LNCaP clone FGC (cell line): ENCODE data around the gene ARFIP1.
"Not testable (repeated sequence)": the region's sequence is repeated elsewhere in the genome, so short reads cannot be mapped to it uniquely, and the experiment has no call there.

Experiments
- DNase-seq: peaks from one replicate; pipeline ENCODE4 v3.0.0-alpha.2; 2011; ENCODE audit warnings: low read depth
- H3K4me3 ChIP-seq: 2 replicates; pipeline ENCODE4 v1.5.1; 2011; ENCODE audit warnings: mild to moderate bottlenecking, low read depth, low read length, control low read depth
- TF ChIP-seq, protein P1 (sequence below): IDR thresholded peaks from 2 replicates; pipeline ENCODE4 v1.5.1; 2012; ENCODE audit warnings: mild to moderate bottlenecking; ENCODE audit not compliant: control insufficient read depth, insufficient read depth; ENCODE audit errors: extremely low read depth

ARFIP1 gene

DNA sequence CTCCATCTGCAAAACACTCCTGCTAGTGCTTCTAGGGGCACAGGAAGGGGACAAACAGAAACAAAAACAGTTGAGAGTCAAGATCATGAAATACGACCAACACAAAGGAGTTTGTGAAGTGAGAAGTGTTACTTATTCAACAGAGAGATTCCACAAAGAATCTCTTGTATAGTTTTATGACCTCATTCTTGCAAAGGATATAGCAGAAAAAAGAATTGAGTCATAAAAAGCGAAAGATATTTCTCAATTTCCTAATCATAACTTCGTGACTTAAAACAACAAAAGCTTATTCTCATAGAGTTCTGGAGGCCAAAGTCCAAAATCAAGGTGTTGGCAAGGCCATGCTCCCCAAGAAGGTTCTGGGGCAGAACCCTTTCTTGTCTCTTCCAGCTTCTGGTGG is 40.9 kb upstream of the ARFIP1 start:
- no peak for DNase-seq
- TF ChIP-seq, protein P1, sequence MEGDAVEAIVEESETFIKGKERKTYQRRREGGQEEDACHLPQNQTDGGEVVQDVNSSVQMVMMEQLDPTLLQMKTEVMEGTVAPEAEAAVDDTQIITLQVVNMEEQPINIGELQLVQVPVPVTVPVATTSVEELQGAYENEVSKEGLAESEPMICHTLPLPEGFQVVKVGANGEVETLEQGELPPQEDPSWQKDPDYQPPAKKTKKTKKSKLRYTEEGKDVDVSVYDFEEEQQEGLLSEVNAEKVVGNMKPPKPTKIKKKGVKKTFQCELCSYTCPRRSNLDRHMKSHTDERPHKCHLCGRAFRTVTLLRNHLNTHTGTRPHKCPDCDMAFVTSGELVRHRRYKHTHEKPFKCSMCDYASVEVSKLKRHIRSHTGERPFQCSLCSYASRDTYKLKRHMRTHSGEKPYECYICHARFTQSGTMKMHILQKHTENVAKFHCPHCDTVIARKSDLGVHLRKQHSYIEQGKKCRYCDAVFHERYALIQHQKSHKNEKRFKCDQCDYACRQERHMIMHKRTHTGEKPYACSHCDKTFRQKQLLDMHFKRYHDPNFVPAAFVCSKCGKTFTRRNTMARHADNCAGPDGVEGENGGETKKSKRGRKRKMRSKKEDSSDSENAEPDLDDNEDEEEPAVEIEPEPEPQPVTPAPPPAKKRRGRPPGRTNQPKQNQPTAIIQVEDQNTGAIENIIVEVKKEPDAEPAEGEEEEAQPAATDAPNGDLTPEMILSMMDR = no peak

DNA sequence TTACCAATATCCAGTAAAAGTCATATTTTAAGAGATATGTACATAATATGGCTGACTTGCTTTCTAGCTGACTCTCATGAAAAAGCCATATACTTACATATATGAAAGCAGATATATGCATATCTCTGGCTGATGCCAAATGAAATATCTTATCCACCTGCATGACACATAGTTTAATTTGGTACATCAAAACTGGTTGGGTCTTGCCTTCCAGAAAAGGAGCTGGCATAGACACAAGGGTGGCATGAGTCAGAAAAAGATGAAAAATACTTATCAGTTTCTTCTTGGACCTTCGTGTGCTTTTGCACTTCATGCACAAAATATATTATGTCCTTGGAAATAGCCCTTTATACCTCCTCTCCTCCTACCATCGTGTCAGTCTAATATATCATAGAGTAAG is 32.3 kb upstream of the ARFIP1 start:
- no peak overlapping the region for H3K4me3 ChIP-seq
- DNase-seq = no peak
- TF ChIP-seq, protein P1 = no peak

More for the DNA sequence above, 40.9 kb upstream of the ARFIP1 start:
- no peak overlapping the region for H3K4me3 ChIP-seq

DNA sequence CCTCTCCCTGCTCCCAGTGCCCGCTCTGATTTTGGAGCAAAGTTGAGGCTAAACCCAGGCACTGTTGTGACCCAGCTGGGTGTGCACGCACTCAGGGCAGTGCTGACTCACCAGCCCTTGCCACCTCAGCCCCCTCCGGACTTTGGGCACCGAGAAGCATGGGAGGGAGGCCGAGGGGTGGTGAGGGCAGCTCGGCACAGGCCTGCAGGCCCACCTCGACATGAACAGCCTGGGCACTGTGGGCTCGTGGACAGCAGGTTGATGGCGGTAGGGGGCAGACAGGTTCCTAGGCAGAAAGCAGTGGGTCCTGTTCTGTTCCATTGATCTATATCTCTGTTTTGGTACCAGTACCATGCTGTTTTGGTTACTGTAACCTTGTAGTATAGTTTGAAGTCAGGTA is 31.1 kb upstream of the ARFIP1 start:
- no peak overlapping the region for H3K4me3 ChIP-seq
- TF ChIP-seq, protein P1 = no peak
- DNase-seq = no peak

DNA sequence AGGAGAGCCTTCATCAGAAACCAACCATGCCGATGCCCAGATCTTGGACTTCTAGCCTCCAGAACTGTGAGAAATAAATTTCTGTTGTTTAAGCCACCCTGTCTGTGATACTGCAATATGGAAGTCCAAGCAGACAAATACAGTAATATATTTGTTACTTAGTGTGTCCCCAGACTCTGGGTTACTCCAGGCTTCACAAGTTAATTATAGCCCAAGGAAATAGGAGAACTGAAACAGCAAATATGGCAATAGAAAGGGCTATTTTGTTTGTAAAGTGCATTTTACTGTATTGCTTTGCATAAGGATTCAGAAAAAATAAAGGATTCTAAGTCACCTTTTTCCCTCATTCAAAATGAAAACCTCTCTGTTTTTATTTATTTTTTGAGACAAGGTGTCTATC is 16.0 kb upstream of the ARFIP1 start:
- TF ChIP-seq, protein P1 = no peak
- DNase-seq = no peak
- no peak overlapping the region for H3K4me3 ChIP-seq

DNA sequence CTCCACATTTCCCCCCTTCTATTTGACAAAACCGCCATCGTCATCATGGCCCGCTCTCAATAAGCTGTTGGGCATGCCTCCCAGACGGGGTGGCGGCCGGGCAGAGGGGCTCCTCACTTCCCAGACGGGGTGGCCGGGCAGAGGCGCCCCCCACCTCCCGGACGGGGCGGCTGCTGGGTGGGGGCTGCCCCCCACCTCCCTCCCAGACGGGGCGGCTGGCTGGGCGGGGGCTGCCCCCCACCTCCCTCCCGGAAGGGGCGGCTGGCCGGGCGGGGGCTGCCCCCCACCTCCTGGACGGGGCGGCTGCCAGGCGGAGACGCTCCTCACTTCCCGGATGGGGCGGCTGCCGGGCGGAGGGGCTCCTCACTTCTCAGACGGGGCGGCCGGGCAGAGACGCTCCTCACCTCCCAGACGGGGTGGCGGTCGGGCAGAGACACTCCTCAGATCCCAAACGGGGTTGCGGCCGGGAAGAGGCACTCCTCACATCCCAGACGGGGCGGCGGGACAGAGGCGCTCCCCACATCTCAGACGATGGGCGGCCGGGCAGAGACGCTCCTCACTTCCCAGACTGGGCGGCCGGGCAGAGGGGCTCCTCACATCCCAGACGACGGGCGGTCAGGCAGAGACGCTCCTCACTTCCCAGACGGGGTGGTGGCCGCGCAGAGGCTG is 14.6 kb upstream of the ARFIP1 start:
- DNase-seq, H3K4me3 ChIP-seq: not testable (repeated sequence)

DNA sequence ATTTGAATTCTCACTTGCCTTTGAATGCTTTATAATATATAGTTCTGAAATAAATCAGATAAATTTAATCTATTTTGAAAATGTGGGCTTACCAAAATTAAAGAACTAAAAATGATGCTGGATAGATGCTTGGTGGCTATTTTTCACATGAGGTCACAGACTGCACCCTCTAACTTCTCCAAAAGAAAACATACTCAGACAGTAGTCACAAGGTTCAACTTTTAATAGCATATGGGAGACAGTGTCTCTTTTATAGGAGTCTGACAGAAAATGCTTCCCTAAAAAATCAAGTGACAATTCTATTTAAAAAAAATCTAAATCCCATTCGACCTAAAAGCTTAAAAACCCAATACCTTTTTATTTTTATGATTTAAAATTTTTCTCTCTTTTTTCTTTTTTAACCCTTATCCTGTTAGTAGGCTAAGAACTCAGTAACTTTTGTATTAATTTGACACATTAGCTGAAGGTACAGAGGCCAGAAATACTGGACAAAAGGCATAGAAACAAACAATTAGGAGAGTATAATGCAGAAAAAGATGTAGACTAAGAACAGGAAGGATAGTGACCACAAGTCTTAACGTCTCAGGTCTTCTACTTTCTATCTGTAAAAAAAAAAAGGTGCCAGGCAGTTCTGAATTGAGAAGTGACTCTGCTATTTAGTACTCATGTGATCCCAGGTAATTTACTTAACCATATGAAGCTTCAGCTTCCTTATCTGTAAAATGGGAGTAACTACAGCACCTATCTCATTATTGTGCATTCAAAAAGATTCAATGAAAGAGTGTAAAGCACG is 7.8 kb upstream of the ARFIP1 start:
- no peak overlapping the region for H3K4me3 ChIP-seq
- TF ChIP-seq, protein P1 = no peak
- no peak for DNase-seq

DNA sequence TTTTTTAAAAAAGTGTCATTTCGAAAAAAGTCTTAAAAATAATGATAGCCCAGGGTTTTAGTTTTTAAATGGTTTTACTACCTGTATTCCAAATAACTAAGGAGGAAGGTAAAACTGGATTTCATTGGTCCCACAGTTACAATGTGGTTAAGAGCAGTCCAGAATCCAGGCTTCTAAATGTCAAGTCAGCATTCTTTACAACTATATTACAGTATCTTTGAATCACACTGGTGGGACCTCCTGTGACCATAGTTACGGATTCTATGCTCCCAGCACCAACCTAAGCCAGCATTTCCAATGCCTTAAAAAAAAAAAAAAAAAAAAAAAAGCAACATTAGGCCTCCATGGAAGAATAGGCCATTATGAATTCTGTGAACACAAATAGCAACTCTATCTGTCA is 6.4 kb upstream of the ARFIP1 start:
- no peak for DNase-seq
- TF ChIP-seq, protein P1 = no peak
- no peak overlapping the region for H3K4me3 ChIP-seq
